OCI-LY3 (cell line): ENCODE data around the gene GSG1.

ENCODE experiments used
- EZH2phosphoT487 ChIP-seq: fragments of 200-600 bp; shearing (Covaris generic); IDR thresholded peaks from 2 replicates; pipeline ENCODE4 v1.6.1; 2018; ENCODE audit warnings: antibody characterized with exemption, mixed run types, low read depth
- TF ChIP-seq, protein P1 (sequence below): fragments of 200-600, 300-600 bp; sonication (generic); IDR thresholded peaks from 2 replicates; pipeline ENCODE4 v1.5.1; 2014; ENCODE audit warnings: antibody characterized with exemption, low read length, low read depth

DNA sequence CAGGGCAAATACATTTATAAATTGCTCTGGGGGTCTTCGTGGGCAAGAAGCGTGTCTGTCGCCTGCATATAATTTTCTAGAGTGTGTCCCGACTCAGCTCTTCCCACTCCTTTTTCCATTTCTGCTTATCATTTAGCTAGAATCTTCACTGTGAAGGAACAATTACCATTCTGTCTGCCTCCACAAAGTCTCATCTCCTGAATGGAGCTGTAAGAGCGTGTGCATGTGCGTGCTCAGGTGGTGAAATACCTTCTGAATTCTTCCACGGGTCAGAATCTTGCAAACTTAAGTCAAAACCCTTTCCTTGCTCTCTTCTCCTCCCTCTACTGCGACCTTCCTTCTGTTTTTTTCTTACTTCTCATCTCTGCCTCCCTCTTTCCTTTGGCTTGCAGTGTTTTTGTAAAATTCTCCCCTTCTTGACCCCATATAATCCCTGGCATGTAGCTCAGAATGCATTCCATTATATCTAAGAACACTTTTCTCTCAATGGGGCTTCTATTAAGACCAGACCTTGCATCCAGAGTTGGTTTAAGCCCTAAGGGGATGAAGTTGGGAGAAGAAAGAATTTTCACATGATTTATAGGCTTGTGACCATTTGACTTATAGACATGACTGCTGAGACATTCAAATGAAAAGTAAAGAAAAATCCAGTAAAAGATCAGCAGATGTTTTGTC lies 25.0 kb upstream of the GSG1 start:
- TF ChIP-seq, protein P1, sequence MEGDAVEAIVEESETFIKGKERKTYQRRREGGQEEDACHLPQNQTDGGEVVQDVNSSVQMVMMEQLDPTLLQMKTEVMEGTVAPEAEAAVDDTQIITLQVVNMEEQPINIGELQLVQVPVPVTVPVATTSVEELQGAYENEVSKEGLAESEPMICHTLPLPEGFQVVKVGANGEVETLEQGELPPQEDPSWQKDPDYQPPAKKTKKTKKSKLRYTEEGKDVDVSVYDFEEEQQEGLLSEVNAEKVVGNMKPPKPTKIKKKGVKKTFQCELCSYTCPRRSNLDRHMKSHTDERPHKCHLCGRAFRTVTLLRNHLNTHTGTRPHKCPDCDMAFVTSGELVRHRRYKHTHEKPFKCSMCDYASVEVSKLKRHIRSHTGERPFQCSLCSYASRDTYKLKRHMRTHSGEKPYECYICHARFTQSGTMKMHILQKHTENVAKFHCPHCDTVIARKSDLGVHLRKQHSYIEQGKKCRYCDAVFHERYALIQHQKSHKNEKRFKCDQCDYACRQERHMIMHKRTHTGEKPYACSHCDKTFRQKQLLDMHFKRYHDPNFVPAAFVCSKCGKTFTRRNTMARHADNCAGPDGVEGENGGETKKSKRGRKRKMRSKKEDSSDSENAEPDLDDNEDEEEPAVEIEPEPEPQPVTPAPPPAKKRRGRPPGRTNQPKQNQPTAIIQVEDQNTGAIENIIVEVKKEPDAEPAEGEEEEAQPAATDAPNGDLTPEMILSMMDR = no peak
- TF ChIP-seq EZH2phosphoT487 = no peak
